Raji (cell line): Measurements from ENCODE around the gene VANGL2.

Experiments used
- POLR2A ChIP-seq: IDR thresholded peaks from 2 replicates; pipeline ENCODE4 v1.6.1; 2011; ENCODE audit warnings: low read depth, low read length, control low read depth; ENCODE audit not compliant: insufficient read depth

The VANGL2 gene

DNA sequence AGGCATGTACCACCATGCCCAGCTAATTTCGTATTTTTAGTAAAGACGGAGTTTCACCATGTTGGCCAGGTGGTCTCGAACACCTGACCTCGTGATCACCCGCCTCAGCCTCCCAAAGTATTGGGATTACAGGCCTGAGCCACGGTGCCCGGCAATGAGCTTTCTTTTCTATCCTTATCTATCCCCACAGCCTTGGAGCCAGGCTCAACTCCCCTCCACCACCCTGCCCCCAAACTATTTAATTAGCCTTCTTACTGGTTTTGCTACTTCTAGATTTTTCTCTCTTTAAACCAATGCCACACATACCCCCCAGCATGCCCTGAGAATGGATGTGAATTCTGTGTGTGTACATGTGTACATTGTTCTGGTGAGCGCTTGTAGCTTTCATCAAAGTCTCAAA, 5.7 kb upstream of the VANGL2 start:
- TF ChIP-seq POLR2A, result no peak

DNA sequence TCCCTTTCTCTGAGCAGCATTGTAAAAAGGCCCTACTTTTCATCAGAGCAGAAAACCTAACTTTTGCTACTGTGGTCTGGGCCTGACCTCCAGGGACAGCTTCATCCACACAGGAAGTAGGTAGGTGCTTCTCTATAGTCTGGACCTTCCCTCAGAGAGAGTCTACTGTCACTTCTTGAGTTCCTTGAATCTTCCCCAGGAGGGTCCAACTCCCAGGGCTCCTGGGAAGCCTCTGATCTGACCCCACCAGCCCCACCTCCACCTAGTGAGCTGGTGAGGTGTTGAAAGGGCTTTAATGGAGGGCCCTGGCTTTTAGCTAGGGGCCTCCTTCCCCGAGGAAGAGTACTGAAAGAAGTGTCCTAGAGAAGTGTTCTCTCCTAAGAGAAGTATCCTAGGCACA, 2.7 kb upstream of the VANGL2 start:
- TF ChIP-seq POLR2A, result no peak

- no peak for TF ChIP-seq POLR2A
Measured at GRCh38 chr1:160398823-160399222, 1.5 kb upstream of the VANGL2 start.

DNA sequence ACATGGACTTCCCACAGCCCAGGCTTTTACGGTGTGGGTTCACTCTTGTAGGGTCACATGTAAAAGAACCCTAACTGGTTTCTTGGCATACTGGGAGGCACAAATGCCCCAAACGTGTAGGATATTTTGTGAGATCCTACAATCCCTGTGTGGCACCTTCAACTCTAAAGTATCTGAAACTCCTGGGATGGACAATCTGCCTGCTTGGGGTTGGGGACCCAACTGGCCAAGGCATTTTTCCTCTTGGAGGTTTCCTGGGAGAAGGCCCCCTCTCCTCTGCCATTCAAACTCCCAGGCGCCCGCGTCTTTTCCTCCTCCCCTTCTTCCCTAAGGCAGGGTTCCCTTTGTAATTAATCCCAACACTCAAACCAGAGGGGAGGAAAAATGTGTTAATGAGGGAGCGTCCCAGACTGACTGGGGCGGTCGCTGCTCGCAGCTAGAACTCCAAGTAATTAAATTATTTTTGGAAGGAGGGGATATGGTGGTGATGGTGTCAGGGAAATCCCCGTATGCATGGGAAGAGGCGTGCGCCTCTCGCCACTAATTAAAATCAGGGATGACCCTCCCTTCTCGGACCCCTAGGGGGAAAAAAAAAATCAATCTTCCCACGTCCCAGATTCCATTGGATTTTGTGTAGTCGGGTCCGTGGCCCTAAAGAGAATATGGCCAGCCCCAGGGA, 681 bp upstream of the VANGL2 start:
- no peak for TF ChIP-seq POLR2A

DNA sequence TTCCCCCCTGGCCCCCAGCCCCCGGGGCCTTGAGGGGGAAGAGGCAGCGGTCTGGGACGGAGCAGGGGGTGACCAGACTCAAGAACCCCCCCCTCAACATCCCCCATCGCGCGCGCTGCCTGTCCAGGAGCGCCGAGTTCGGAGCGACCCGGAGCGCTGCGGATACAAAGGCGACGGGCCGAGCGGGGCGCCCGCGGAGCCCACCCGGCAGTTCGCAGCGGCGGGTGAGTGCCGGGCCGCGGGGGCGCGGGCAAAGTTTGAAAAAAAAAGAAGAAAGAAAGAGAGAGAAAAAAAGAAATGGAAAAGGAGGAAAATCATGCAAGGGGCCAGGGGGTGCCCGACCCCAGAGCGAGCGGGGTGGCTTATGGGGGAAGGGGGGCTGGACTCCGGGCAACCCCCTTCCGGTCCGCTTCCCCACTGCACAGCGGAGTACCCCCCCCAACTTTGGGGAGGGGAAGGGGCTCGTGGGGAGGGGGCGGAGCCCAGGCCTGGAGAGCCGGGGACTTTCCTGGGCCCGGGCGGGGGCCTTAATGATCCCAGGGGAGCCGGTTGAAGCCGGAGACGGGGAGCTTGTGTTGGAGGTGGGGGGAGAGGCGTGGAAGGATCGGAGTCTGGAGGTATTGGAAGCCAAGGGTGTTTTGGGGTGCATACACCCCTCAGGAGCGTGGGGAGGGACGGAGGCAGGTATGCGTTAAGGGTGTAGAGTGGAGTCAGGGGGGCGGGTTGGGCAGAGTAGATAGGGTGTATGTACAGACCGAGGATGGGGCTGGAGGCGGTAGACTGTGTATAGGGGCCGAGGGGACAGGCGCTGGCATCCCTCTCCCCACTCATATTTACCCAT, 502 bp downstream of the VANGL2 start:
- TF ChIP-seq POLR2A, result no peak

DNA sequence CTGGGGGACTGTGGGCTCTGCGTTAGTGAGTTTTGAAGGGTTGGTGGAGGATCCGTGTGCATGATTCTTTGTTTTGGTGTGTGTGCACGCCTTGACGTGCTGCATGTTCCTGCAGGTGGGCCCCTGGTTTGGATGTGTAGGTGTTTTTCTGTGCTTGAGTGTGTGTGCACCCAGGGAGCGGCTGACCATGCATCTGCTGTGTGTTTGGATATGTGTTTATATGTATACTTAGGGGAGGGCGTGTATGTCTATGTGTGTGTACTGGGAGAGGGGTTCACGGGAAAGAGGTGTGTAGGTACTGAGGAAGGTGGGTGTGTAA, 1.1 kb downstream of the VANGL2 start:
- no peak for TF ChIP-seq POLR2A

DNA sequence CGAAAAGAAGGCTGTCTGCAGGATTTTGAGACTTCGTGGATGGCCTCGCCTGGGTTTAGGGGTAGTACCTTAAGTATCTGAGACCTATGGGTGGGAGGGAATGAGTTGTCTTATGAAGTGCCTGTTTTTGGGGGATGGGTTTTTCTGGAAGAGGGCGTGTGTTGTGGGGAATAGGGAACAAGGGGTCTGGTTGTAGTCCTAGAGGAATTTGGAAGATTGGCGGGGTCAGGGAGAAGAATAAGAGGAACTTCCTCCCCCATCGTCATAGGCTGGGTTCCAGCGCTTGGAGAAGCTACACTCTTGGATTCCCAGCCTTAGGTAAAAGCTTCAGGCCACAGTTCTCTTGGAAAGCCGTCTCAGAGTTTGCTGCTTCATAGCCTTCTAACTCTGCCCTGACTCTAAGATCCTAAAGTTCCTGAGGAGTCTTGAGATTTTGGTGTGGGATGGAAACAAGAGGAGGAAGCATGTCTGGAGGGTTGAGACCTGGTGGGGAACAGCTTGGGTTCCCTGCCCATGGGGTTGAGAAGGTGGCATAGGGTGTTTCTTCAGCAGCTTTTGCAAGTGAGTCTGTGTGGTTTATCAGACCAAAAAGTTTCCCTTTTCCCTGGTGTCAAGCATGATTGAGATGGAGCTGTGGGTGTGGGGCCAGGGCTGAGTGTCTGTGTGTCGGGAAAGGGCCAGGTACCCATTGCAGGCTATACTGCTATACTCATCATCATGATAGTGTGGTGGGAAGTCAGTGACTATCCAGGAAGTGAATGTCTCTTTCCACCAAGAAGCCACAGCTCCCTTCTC, 1.8 kb downstream of the VANGL2 start:
- no peak for TF ChIP-seq POLR2A

DNA sequence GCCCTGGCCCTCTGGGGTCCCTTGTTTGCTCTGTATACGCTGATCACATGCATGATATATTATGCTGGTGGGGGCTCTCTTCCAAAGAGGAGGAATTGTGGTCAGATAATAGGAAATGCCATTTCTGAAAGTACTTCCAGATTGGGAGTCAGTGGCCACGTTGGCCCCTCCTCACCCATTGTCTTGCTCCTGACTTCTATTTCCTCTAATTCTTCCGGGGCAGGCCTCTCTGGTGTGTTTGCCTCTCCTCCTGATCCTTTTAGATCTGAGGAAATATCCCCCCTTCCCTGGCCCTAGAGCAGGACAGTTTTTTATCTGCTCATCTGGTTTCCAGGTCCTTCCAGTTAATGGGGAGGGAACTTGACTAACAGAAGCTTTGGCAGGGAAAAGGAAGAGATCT, 2.9 kb downstream of the VANGL2 start:
- no peak for TF ChIP-seq POLR2A

DNA sequence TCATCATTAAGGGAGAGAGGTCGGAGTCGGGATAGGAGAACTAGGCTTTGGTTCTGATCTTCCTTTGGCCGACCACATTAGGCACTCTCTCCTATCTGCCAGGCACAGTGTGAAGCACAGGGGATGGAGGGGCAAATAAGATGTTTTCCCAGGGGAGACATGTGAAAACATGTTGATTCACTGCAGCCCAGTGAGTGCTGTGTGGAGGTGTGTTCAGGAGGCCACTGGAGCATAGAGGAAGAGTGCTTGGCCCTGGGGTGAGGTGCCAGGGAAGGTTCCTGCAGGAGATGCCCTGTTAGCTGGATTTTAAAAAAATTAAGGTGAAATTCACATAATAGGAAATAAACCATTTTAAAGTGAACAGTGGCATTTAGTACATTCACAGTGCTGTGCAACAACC, 3.7 kb downstream of the VANGL2 start:
- TF ChIP-seq POLR2A, result no peak

DNA sequence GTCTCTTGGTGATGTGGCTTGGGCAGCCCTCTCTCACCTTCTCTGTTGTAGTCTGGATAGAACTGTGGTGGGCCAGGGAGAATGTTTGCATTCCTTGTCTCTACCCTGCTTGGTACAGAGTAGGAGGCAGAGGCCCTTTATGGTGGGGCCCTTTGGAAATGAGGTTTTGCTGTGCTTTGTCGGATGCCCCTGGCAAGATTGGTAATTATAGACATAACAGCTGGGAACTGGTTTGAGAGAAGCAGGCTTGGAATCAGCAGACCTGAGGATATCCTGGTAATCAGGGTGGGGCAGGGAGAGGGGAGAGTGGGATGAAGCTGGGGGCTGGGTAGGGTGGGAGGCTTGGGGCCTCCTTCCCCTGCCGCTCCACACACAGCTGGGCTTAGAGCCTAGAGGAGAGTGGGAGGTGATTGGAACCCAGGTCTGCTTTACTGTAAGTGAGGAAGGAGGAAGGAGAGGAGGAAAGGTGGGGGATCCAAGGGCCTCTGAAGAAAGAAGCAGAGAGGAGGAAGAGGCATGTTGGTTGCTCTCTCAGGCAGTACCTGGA, 5.0 kb downstream of the VANGL2 start:
- no peak for TF ChIP-seq POLR2A

GRCh38 chr1:160406131-160406968, 6.0 kb downstream of the VANGL2 start:
- TF ChIP-seq POLR2A, result no peak

DNA sequence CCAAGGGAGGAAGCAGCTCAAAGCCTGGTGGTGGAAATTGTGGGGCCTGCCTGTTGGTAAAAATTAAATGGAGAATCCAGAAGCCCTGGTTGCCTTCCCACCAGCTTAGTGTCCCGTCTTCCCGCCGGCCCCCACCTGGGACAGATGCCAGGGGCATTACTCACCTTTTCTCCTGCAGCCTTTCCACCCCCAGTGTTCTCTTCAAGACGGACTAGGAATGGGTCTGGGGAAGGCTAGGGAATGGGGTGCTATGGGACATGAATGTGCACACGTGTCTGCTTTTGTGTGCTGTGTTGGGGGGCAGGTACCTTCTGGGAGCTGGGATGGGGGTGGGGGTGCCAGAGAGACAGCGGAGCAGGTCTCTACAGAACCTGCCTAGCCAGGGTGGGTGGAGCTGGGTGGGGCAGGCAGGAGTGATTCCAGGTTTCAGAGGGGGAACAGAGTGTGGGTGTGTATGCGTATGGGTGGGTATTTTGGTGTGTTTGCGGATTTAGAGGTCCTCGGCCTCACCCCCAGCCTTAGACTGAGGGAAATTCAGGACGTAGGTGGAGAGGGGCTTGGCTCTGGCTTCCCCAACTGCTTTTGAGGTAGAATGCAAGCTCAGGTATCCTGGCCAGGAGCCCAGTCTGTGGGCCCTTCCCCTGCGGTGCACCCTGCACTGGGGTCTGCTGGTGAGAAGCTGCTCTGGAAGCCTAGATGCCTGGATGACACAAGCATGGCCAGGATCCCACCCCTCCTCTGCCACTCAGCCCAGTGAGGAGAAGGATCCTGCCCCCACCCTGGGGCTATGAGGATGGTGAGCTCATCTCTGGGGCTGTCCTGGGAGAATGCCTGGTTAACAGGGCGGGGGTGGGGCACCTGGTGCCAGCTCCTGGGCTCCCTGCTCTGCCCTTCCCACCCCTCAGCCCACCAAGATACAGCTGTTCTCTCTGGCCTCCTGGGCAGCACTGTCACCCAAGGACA, 7.8 kb downstream of the VANGL2 start:
- no peak for TF ChIP-seq POLR2A

DNA sequence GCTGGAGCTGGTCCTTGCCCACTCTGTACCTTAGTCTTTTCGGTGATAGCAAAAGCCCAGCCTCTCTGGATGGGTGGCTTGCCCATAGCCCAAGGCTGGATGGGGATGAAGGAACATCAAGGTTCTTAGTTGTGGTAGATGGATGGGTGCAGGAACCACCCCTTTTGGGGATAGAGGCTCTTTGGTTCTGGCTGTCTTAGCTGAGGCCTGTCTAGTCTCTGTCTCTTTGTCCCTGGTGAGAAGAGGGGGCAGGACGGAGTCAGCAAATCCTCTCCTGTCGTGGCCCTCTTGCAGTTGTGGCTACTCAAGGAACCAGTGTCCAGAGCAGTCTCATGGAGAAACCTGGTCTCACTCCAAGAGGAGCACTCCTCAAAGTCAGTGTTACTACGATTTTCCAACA, 8.5 kb downstream of the VANGL2 start:
- no peak for TF ChIP-seq POLR2A

- TF ChIP-seq POLR2A, result no peak
Measured at GRCh38 chr1:160409486-160409885, 9.1 kb downstream of the VANGL2 start.
